K562 (cell line): ENCODE measurements around the gene SLC44A1. TPM values are rescaled to one million over a fixed set of nuclear protein-coding genes. Genes with fewer than 3 reads are reported as not detected.

Experiments used
- ATAC-seq: fragments of 200-7000 bp; cut with Tn5 transposase; 3 replicates; pipeline ENCODE4 v1.9.1; 2020; ENCODE audit warnings: moderate library complexity
- BruUV-seq: library from RNA; stranded (reverse); fragments of 400-500 nt; replicated peaks from 2 replicates; lab custom pipeline; 2021; lab: Mats Ljungman, UMichigan
- CTCF ChIA-PET: fragments of 300-600 bp; formaldehyde crosslinking; extraction: SDS; loops from one replicate; lab custom pipeline; 2021; ENCODE audit warnings: low intra/inter-chr PET ratio; lab: Yijun Ruan, JAX
- POLR2A ChIA-PET: fragments of 300-600, 350-650 bp; sonication (Branson Sonifier 250); formaldehyde crosslinking; extraction: SDS; loops from one replicate; lab custom pipeline; 2021; ENCODE audit warnings: antibody characterized with exemption, inconsistent platforms; lab: Yijun Ruan, JAX
- DNase-seq, 4 experiments: peaks; one replicate each; pipeline versions ENCODE4 v3.0.0 to v3.0.0-alpha.2; 2011 to 2018; ENCODE audit warnings: low spot score in 3 of 4, mixed read lengths in 3 of 4; ENCODE audit errors: extremely low read depth in 1 of 4
- FAIRE-seq: peaks from 2 replicates; lab custom pipeline; 2011; peaks lifted over from hg19 to GRCh38; lab: Jason Lieb, UNC
- H2AFZ ChIP-seq: 2 replicates; pipeline ENCODE4 v1.6.0; 2011; ENCODE audit warnings: low read depth, low read length, control low read depth, inconsistent platforms
- H3K27ac ChIP-seq: fragments of 200-600 bp; 3 replicates; pipeline ENCODE4 v1.8.0; 2011; ENCODE audit warnings: low read depth, mild to moderate bottlenecking, control low read depth, inconsistent platforms, low read length, moderate library complexity, mixed read lengths; ENCODE audit errors: extremely low read depth
- H3K27me3 ChIP-seq, 2 experiments: fragments of 300-600 bp in 1 of 2; 2 replicates in 1 of 2; 3 replicates in 1 of 2; pipeline versions ENCODE4 v1.6.0 to v1.8.0; 2011; ENCODE audit warnings: inconsistent platforms in 2 of 2, low read length in 2 of 2, mild to moderate bottlenecking in 1 of 2, mixed read lengths in 1 of 2, moderate library complexity in 1 of 2; ENCODE audit not compliant: control insufficient read depth in 2 of 2, insufficient read depth in 2 of 2
- H3K36me3 ChIP-seq: fragments of 300-600 bp; 3 replicates; pipeline ENCODE4 v1.8.0; 2011; ENCODE audit warnings: mild to moderate bottlenecking, low read length, inconsistent platforms; ENCODE audit not compliant: control insufficient read depth, insufficient read depth
- H3K4me1 ChIP-seq, 2 experiments: fragments of 200-600 bp in 1 of 2; replicated peaks in 1 of 2; 2 replicates in 1 of 2; 3 replicates in 1 of 2; pipeline versions ENCODE4 v1.5.1 to v1.8.0; 2011; ENCODE audit warnings: inconsistent platforms in 2 of 2, low read length in 2 of 2, mild to moderate bottlenecking in 1 of 2, mixed read lengths in 1 of 2, moderate library complexity in 1 of 2; ENCODE audit not compliant: control insufficient read depth in 2 of 2, insufficient read depth in 2 of 2
- H3K4me2 ChIP-seq: 2 replicates; pipeline ENCODE4 v1.6.1; 2011; ENCODE audit warnings: low read length, control low read depth, inconsistent platforms, mixed read lengths; ENCODE audit not compliant: insufficient read depth
- H3K4me3 ChIP-seq: fragments of 200-600 bp; sonication (generic), shearing (Covaris generic); 2 replicates; pipeline ENCODE4 v1.5.1; 2016; ENCODE audit warnings: control low read depth, inconsistent platforms
- H3K79me2 ChIP-seq: fragments of 200-600 bp; 3 replicates; pipeline ENCODE4 v1.8.0; 2011; ENCODE audit warnings: low read length, inconsistent platforms; ENCODE audit not compliant: control insufficient read depth, insufficient read depth
- H3K9ac ChIP-seq, 2 experiments: 2 replicates each; pipeline versions ENCODE4 v1.6.0 to v1.6.1; 2011; ENCODE audit warnings: low read depth in 2 of 2, low read length in 2 of 2, control low read depth in 1 of 2, inconsistent platforms in 1 of 2, mild to moderate bottlenecking in 1 of 2, mixed read lengths in 1 of 2; ENCODE audit not compliant: insufficient read depth in 1 of 2
- H3K9me1 ChIP-seq: one replicate; pipeline ENCODE4 v1.6.0; 2011; ENCODE audit warnings: inconsistent platforms, mild to moderate bottlenecking, low read length, moderate library complexity; ENCODE audit not compliant: control insufficient read depth, insufficient read depth
- H3K9me3 ChIP-seq: replicated peaks from 2 replicates; pipeline ENCODE4 v1.5.1; 2011; ENCODE audit warnings: low read depth, low read length, inconsistent platforms; ENCODE audit not compliant: control insufficient read depth, insufficient read depth
- H4K20me1 ChIP-seq: replicated peaks from 2 replicates; pipeline ENCODE4 v1.6.1; 2011; ENCODE audit warnings: low read length, inconsistent platforms, mixed read lengths; ENCODE audit not compliant: control insufficient read depth, insufficient read depth
- AFF4 ChIP-seq: sonication (generic); formaldehyde crosslinking; IDR thresholded peaks from 2 replicates; pipeline ENCODE4 v1.8.0; 2023; ENCODE audit warnings: mild to moderate bottlenecking, missing genetic modification reagents
- BRD9 ChIP-seq: fragments of 450-650 bp; IDR thresholded peaks from 2 replicates; pipeline ENCODE4 v1.6.1; 2018; ENCODE audit warnings: low read depth; ENCODE audit not compliant: partially characterized antibody
- MXI1 ChIP-seq: IDR thresholded peaks from 2 replicates; pipeline ENCODE4 v1.6.1; 2011; ENCODE audit warnings: low read depth, mild to moderate bottlenecking, improper control_type of control experiment, low read length
- NFE2 ChIP-seq: IDR thresholded peaks from 2 replicates; pipeline ENCODE4 v1.6.1; 2014; ENCODE audit warnings: antibody characterized with exemption, low read depth
- POU5F1 ChIP-seq: fragments of 150-350 bp; IDR thresholded peaks from 2 replicates; pipeline ENCODE4 v1.6.1; 2014; ENCODE audit warnings: borderline replicate concordance, low read length, low read depth, mild to moderate bottlenecking; ENCODE audit not compliant: partially characterized antibody
- PRPF4 ChIP-seq: fragments of 200-400 bp; formaldehyde crosslinking; IDR thresholded peaks from one replicate; pipeline ENCODE4 v1.6.1; 2017; ENCODE audit warnings: low read length, low read depth, mild to moderate bottlenecking; ENCODE audit not compliant: insufficient read depth, poor library complexity, severe bottlenecking
- RBM15 ChIP-seq: fragments of 200-400 bp; formaldehyde crosslinking; IDR thresholded peaks from 2 replicates; pipeline ENCODE4 v1.6.1; 2018; ENCODE audit warnings: mild to moderate bottlenecking, low read length, moderate library complexity; ENCODE audit not compliant: insufficient read depth
- SIN3B ChIP-seq: fragments of 450-650 bp; IDR thresholded peaks from 2 replicates; pipeline ENCODE4 v1.6.1; 2017; ENCODE audit warnings: low read depth, mild to moderate bottlenecking, moderate library complexity
- SOX6 ChIP-seq: fragments of 450-650 bp; IDR thresholded peaks from 2 replicates; pipeline ENCODE4 v1.6.1; 2014; ENCODE audit warnings: mild to moderate bottlenecking
- SRSF3 ChIP-seq: fragments of 200-400 bp; formaldehyde crosslinking; IDR thresholded peaks from 2 replicates; pipeline ENCODE4 v1.6.1; 2016; ENCODE audit warnings: mild to moderate bottlenecking, low read length, moderate library complexity; ENCODE audit not compliant: insufficient read depth
- YY1 ChIP-seq, 3 experiments: IDR thresholded peaks; 2 replicates each; pipeline ENCODE4 v1.6.1; 2011; ENCODE audit warnings: low read length in 2 of 3, mild to moderate bottlenecking in 2 of 3, moderate library complexity in 2 of 3, borderline replicate concordance in 1 of 3, control low read depth in 1 of 3, low read depth in 1 of 3; ENCODE audit not compliant: insufficient read depth in 3 of 3, insufficient replicate concordance in 2 of 3, control insufficient read depth in 1 of 3, insufficient read length in 1 of 3; ENCODE audit errors: extremely low read depth in 1 of 3
- ZFX ChIP-seq: sonication (generic); formaldehyde crosslinking; IDR thresholded peaks from 2 replicates; pipeline ENCODE4 v1.8.0; 2022; ENCODE audit warnings: mild to moderate bottlenecking, missing genetic modification reagents, moderate library complexity
- ZNF175 ChIP-seq: fragments of 200-800 bp; sonication (Bioruptor generic); IDR thresholded peaks from 2 replicates; pipeline ENCODE4 v1.6.1; 2016; ENCODE audit warnings: low read depth, mild to moderate bottlenecking, missing genetic modification characterization, missing compliant biosample characterization
- ZNF764 ChIP-seq: fragments of 250-450 bp; sonication (Bioruptor Pico); IDR thresholded peaks from 2 replicates; pipeline ENCODE4 v1.4.0; 2020; ENCODE audit warnings: low read depth, mild to moderate bottlenecking, moderate library complexity
- WGBS: fragments of 100-300 bp; shearing (Covaris generic); methylation state at CpG from one replicate; pipeline ENCODE4 v1.1.6; 2016; ENCODE audit warnings: low coverage, mixed read lengths; ENCODE audit not compliant: insufficient coverage; ENCODE audit errors: missing lambda C conversion rate; 5-methylcytosine and 5-hydroxymethylcytosine counted together
- in situ Hi-C: fragments of 300-500 bp; cut with MboI; formaldehyde crosslinking; loops from 4 replicates; pipeline ENCODE4 v1.15.0; 2018; ENCODE audit warnings: inconsistent platforms, mixed read lengths
- intact Hi-C: fragments of 100-400 bp; cut with micrococcal nuclease; formaldehyde crosslinking; loops from 2 replicates; pipeline ENCODE4 v1.14.2; 2022
- polyA plus RNA-seq, 8 experiments: library from polyadenylated mRNA; depleted of rRNA in 4 of 8; stranded (reverse) in 5 of 8; unstranded in 3 of 8; fragments of >200 nt; fragmentation: Nextera tagmentation in 2 of 8; fragmentation: Illumina TruSeq in 1 of 8; extraction: Ambion mirVana in 2 of 8; extraction: Trizol in 1 of 8; gene quantifications; 2 replicates each; pipeline versions ENCODE4 v1.2.1 to v1.2.3, GENCODE V29; 2011 to 2014; ENCODE audit warnings: inconsistent platforms in 1 of 8, missing spikeins in 1 of 8
- total RNA-seq, 7 experiments: library from RNA; depleted of rRNA in 6 of 7; stranded (reverse); fragments of >200 nt in 6 of 7; fragmentation: Illumina TruSeq in 2 of 7; extraction: Trizol in 2 of 7; gene quantifications; 2 replicates each; pipeline versions ENCODE4 v1.2.1 to v1.2.3, GENCODE V29; 2011 to 2021; ENCODE audit warnings: low replicate concordance in 1 of 7
- TF ChIP-seq, protein P1 (sequence below), 2 experiments: IDR thresholded peaks in 1 of 2; conservative IDR thresholded peaks in 1 of 2; 2 replicates each; pipeline ENCODE4 v1.6.1; 2016; ENCODE audit warnings: low read depth in 2 of 2, mild to moderate bottlenecking in 1 of 2, missing compliant biosample characterization in 1 of 2, missing genetic modification characterization in 1 of 2, moderate library complexity in 1 of 2

The SLC44A1 gene
- total and polyA plus RNA-seq, 9 of the 15 experiments (the other 6 are each of a cell fraction or from before 2014, with no cell fraction given), result 0.11 to 0.59 (median 0.30) TPM

DNA sequence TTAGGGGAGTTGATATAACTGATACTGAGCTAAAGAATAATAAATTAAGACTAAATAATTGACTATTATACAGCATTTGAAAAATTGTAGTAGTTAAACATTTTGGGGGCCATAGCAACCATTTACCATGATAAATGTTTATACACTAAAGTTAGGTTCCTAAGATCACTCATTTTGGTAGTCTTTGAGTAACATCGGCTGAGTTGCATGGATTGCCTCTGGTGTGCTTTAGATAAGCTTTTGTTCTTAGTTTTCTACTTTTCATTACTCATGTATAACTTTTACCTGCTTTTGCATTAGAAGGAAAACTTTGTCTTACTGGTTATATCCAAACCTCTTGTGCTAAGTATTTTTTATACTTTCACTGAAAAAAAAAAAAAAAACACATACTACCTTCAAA is 101.2 kb downstream of the SLC44A1 start:
- in situ Hi-C loops (no loop called here), intact Hi-C loops (no loop called here)
- Histone ChIP-seq H4K20me1 (no peaks in the 10 kb centered on the region), H3K9me1 (no peaks in the 10 kb centered on the region), H3K27me3 (no peaks in the 10 kb centered on the region), H3K9me3 (no peaks in the 10 kb centered on the region), H3K9ac (no peak overlapping the region), H3K27ac (no peak overlapping the region), H2AFZ (no peak overlapping the region), H3K4me3 (no peak overlapping the region), H3K36me3 (no peaks in the 10 kb centered on the region), H3K4me1 (no peaks in the 10 kb centered on the region), H3K79me2 (no peaks in the 10 kb centered on the region), H3K4me2 (no peak overlapping the region)
- 0% methylated on average over 1 of the region's 1 CpG for WGBS
- ATAC-seq (no peak), DNase-seq (no peak), FAIRE-seq (no peak)
- POLR2A ChIA-PET, result no interaction called here
- BruUV-seq, result no TSS peak
- CTCF ChIA-PET, result no interaction called here
- TF ChIP-seq, protein P1, sequence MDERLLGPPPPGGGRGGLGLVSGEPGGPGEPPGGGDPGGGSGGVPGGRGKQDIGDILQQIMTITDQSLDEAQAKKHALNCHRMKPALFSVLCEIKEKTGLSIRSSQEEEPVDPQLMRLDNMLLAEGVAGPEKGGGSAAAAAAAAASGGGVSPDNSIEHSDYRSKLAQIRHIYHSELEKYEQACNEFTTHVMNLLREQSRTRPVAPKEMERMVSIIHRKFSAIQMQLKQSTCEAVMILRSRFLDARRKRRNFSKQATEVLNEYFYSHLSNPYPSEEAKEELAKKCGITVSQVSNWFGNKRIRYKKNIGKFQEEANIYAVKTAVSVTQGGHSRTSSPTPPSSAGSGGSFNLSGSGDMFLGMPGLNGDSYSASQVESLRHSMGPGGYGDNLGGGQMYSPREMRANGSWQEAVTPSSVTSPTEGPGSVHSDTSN (CRISPR knock-in tag; IDR thresholded peaks at IDR 0.05; ENCODE audit: low read depth), result no peak
- TF ChIP-seq, protein P1 (tag; conservative IDR thresholded peaks at IDR 0.05; ENCODE audit: low read depth), result no peak
- no peak for TF ChIP-seq YY1 (IDR thresholded peaks at IDR 0.05; ENCODE audit: borderline replicate concordance in 1 of 3, control insufficient read depth in 1 of 3, extremely low read depth in 1 of 3, insufficient read depth in 3 of 3, insufficient read length in 1 of 3, insufficient replicate concordance in 2 of 3, low read depth in 1 of 3, low read length in 2 of 3)
- TF ChIP-seq MXI1, result no peak
- TF ChIP-seq NFE2, result no peak
- TF ChIP-seq ZNF764 (CRISPR knock-in tag), result no peak
- no peak for TF ChIP-seq ZNF175 (CRISPR knock-in tag)
- no peak for TF ChIP-seq ZFX (CRISPR knock-in tag)
- TF ChIP-seq SIN3B, result no peak
- no peak for TF ChIP-seq AFF4 (CRISPR knock-in tag)
- TF ChIP-seq PRPF4, result no peak
- TF ChIP-seq RBM15, result no peak
- TF ChIP-seq SOX6, result no peak
- no peak for TF ChIP-seq POU5F1
- no peak for TF ChIP-seq BRD9
- no peak for TF ChIP-seq SRSF3
